HCT116 (cell line): ENCODE data around the gene FAM83D. TPM values are rescaled to one million over a fixed set of nuclear protein-coding genes. Genes with fewer than 3 reads are reported as not detected.

Experiments used
- ATAC-seq: fragments of 200-7000 bp; cut with Tn5 transposase; 2 replicates; pipeline ENCODE4 v1.9.1; 2020; ENCODE audit warnings: mild to moderate bottlenecking, moderate library complexity
- BruUV-seq: library from RNA; stranded (reverse); fragments of 400-500 nt; replicated peaks from 2 replicates; lab custom pipeline; 2021; lab: Mats Ljungman, UMichigan
- CTCF ChIA-PET: fragments of 300-600 bp; sonication (Branson Sonifier 250); formaldehyde crosslinking; loops from one replicate; lab custom pipeline; 2021; ENCODE audit warnings: antibody characterized with exemption; lab: Charles Lee
- POLR2A ChIA-PET: fragments of 300-600, 350-600 bp; sonication (Branson Sonifier 250); formaldehyde crosslinking; loops from one replicate; lab custom pipeline; 2021; ENCODE audit warnings: antibody characterized with exemption; lab: Charles Lee
- RAD21 ChIA-PET, 2 experiments: fragments of 300-600 bp; sonication (Branson Sonifier 250); formaldehyde crosslinking; loops; one replicate each; lab custom pipeline; 2023; ENCODE audit warnings: low total read pairs in 2 of 2; ENCODE audit not compliant: uncharacterized antibody in 2 of 2, unreplicated experiment in 2 of 2, low non-redundant PET in 1 of 2; lab: Charles Lee
- DNase-seq: peaks from one replicate; pipeline ENCODE4 v3.0.0-alpha.2; 2010; ENCODE audit warnings: low read depth, low spot score
- H2AFZ ChIP-seq: fragments of 200-600 bp; shearing (Covaris generic), sonication (generic); 2 replicates; pipeline ENCODE4 v1.6.1; 2017; ENCODE audit warnings: low read depth, mixed run types, mixed read lengths, antibody characterized with exemption, low read length; ENCODE audit not compliant: poor library complexity, severe bottlenecking
- H3K27ac ChIP-seq: 2 replicates; pipeline ENCODE4 v1.5.1; 2012; ENCODE audit warnings: low read depth, low read length
- H3K27me3 ChIP-seq: fragments of 200-600 bp; sonication (generic); 2 replicates; pipeline ENCODE4 v1.6.1; 2016; ENCODE audit warnings: mixed run types, low read length, mixed read lengths; ENCODE audit not compliant: insufficient read depth
- H3K36me3 ChIP-seq, 2 experiments: fragments of 200-500 bp in 1 of 2; fragments of 200-600 bp in 1 of 2; sonication (Bioruptor generic) in 1 of 2; sonication (generic) in 1 of 2; 2 replicates each; pipeline versions ENCODE4 v1.5.1 to v1.6.1; 2014 to 2016; ENCODE audit warnings: low read length in 2 of 2, inconsistent platforms in 1 of 2, mixed read lengths in 1 of 2, mixed run types in 1 of 2; ENCODE audit not compliant: insufficient read depth in 2 of 2, control insufficient read depth in 1 of 2
- H3K4me1 ChIP-seq, 2 experiments: fragments of 200-600 bp in 1 of 2; sonication (generic) in 1 of 2; 2 replicates each; pipeline versions ENCODE4 v1.5.1 to v1.6.1; 2012 to 2017; ENCODE audit warnings: low read length in 2 of 2, inconsistent platforms in 1 of 2, mild to moderate bottlenecking in 1 of 2, mixed read lengths in 1 of 2, mixed run types in 1 of 2, moderate library complexity in 1 of 2; ENCODE audit not compliant: insufficient read depth in 2 of 2, control insufficient read depth in 1 of 2
- H3K4me2 ChIP-seq: fragments of 200-600 bp; sonication (generic); 2 replicates; pipeline ENCODE4 v1.6.1; 2017; ENCODE audit warnings: mixed run types, low read length, mixed read lengths
- H3K4me3 ChIP-seq, 2 experiments: fragments of 200-600 bp in 1 of 2; sonication (generic) in 1 of 2; replicated peaks in 1 of 2; 2 replicates each; pipeline ENCODE4 v1.5.1; 2011 to 2016; ENCODE audit warnings: low read length in 2 of 2, control low read depth in 1 of 2, low read depth in 1 of 2, mild to moderate bottlenecking in 1 of 2, mixed read lengths in 1 of 2, mixed run types in 1 of 2
- H3K79me2 ChIP-seq: fragments of 200-600 bp; sonication (generic); 2 replicates; pipeline ENCODE4 v1.6.1; 2017; ENCODE audit warnings: mild to moderate bottlenecking, mixed run types, low read length, moderate library complexity, mixed read lengths; ENCODE audit not compliant: insufficient read depth
- H3K9ac ChIP-seq: fragments of 200-600 bp; sonication (generic); 2 replicates; pipeline ENCODE4 v1.6.1; 2016; ENCODE audit warnings: low read length, mixed read lengths
- H3K9me2 ChIP-seq: fragments of 200-600 bp; sonication (generic), shearing (Covaris generic); 2 replicates; pipeline ENCODE4 v1.6.1; 2017; ENCODE audit warnings: mixed run types, mild to moderate bottlenecking, moderate library complexity; ENCODE audit not compliant: insufficient read depth
- H3K9me3 ChIP-seq, 2 experiments: fragments of 200-500 bp in 1 of 2; fragments of 200-600 bp in 1 of 2; sonication (Bioruptor generic) in 1 of 2; sonication (generic) in 1 of 2; 2 replicates each; pipeline ENCODE4 v1.6.1; 2014 to 2017; ENCODE audit warnings: low read length in 2 of 2, mixed read lengths in 2 of 2, inconsistent platforms in 1 of 2, low read depth in 1 of 2, mild to moderate bottlenecking in 1 of 2, mixed run types in 1 of 2, moderate library complexity in 1 of 2; ENCODE audit not compliant: control insufficient read depth in 1 of 2, insufficient read depth in 1 of 2
- H4K20me1 ChIP-seq: fragments of 200-600 bp; sonication (generic), shearing (Covaris generic); 2 replicates; pipeline ENCODE4 v1.6.1; 2017; ENCODE audit warnings: mixed run types, mild to moderate bottlenecking, moderate library complexity; ENCODE audit not compliant: insufficient read depth
- ATF3 ChIP-seq: IDR thresholded peaks from 2 replicates; pipeline ENCODE4 v1.6.1; 2012
- CBX3 ChIP-seq: IDR thresholded peaks from 2 replicates; pipeline ENCODE4 v1.6.1; 2012; ENCODE audit warnings: low read depth
- CEBPB ChIP-seq: IDR thresholded peaks from 2 replicates; pipeline ENCODE4 v1.6.1; 2012; ENCODE audit warnings: low read depth
- EZH2phosphoT487 ChIP-seq: fragments of 200-600 bp; IDR thresholded peaks from 2 replicates; pipeline ENCODE4 v1.6.1; 2018; ENCODE audit warnings: antibody characterized with exemption, borderline replicate concordance
- FOSL1 ChIP-seq: IDR thresholded peaks from 2 replicates; pipeline ENCODE4 v1.6.1; 2012; ENCODE audit warnings: low read depth
- RAD21 ChIP-seq: IDR thresholded peaks from 2 replicates; pipeline ENCODE4 v1.6.1; 2012; ENCODE audit warnings: low read depth, mild to moderate bottlenecking
- REST ChIP-seq: IDR thresholded peaks from 2 replicates; pipeline ENCODE4 v1.6.1; 2012; ENCODE audit warnings: low read depth
- SP1 ChIP-seq: IDR thresholded peaks from 2 replicates; pipeline ENCODE4 v1.6.1; 2012; ENCODE audit warnings: low read depth
- TCF7L2 ChIP-seq: IDR thresholded peaks from 2 replicates; pipeline ENCODE4 v1.7.0; 2011; ENCODE audit warnings: borderline replicate concordance, inconsistent platforms; ENCODE audit not compliant: insufficient read depth, insufficient read length; ENCODE audit errors: extremely low read depth
- ZFX ChIP-seq: fragments of 450-650 bp; IDR thresholded peaks from 2 replicates; pipeline ENCODE4 v1.6.1; 2017
- ZNF274 ChIP-seq: fragments of 200-500 bp; sonication (Bioruptor generic); IDR thresholded peaks from 2 replicates; pipeline ENCODE4 v1.6.1; 2014; ENCODE audit warnings: mild to moderate bottlenecking, low read depth, low read length, inconsistent platforms
- intact Hi-C: fragments of 100-400 bp; cut with micrococcal nuclease; formaldehyde crosslinking; loops from 2 replicates; pipeline ENCODE4 v1.10.0; 2022
- total RNA-seq: library from RNA; stranded (reverse); gene quantifications from one replicate; pipeline ENCODE4 v1.2.1, GENCODE V29; 2021; ENCODE audit not compliant: unreplicated experiment

Gene FAM83D
- total RNA-seq, 1 experiment from 2014 or later = 51.1 TPM

GRCh38 chr20:38917657-38918056, 8.6 kb upstream of the FAM83D start (continued):
- no peak for TF ChIP-seq REST

GRCh38 chr20:38918172-38918571, 8.0 kb upstream of the FAM83D start:
- ATAC-seq = no peak
- no peak overlapping the region for H2AFZ ChIP-seq
- no peaks in the 10 kb centered on the region for H3K36me3 ChIP-seq
- intact Hi-C loops = no loop called here
- no peaks in the 10 kb centered on the region for H3K79me2 ChIP-seq
- BruUV-seq = no TSS peak
- no peak for DNase-seq
- RAD21 ChIA-PET = no interaction called here
- no peaks in the 10 kb centered on the region for H4K20me1 ChIP-seq
- peaks cover 26% of the 10 kb centered on the region; the same call in 1 of the 2 replicates for H3K27me3 ChIP-seq
- no peak overlapping the region for H3K4me2 ChIP-seq
- no peak overlapping the region for H3K4me3 ChIP-seq
- no peaks in the 10 kb centered on the region for H3K9me3 ChIP-seq
- H3K9me2 ChIP-seq = no peaks in the 10 kb centered on the region
- no peak overlapping the region for H3K9ac ChIP-seq
- POLR2A ChIA-PET = no interaction called here
- H3K4me1 ChIP-seq = no peaks in the 10 kb centered on the region
- TF ChIP-seq ZNF274 (no peak), RAD21 (no peak), FOSL1 (no peak), ATF3 (no peak), CBX3 (no peak), CEBPB (no peak), TCF7L2 (no peak), SP1 (no peak), EZH2phosphoT487 (no peak), ZFX (no peak)
- no peak overlapping the region for H3K27ac ChIP-seq
- CTCF ChIA-PET = interaction anchor here (1.8 kb wide), 1 partner anchor 8 kb away, joined by 6 read pairs; the partner anchor contains the start of gene FAM83D
